GM19467 (cell line): ENCODE data around the gene RIMS3.
"Not testable (repeated sequence)": the region's sequence is repeated elsewhere in the genome, so short reads cannot be mapped to it uniquely, and the experiment has no call there.

Source experiments
- ATAC-seq: cut with Tn5 transposase; IDR thresholded peaks from one replicate; pipeline ENCODE4 v1.9.1; 2021; ENCODE audit warnings: mild to moderate bottlenecking, moderate library complexity; ENCODE audit not compliant: unreplicated experiment

RIMS3 gene

DNA sequence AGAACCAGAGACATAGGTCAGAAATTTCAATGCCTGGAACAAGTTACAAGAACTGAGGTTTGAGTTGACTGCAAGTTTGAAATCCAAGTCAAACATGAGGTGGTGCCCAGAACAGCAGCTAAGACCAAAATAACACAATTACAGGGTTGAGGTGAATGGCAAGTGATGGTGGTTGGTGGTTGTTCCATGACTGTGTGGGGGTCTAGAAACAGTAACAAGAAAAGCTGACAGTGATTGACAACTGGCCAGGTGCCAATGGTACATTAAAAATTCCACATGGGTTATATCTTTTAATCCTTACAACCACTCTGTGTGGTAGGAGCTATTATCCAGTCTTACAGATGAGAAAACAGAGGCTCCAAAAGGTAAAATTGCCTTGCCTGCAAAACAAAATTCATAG lies 32.0 kb downstream of the RIMS3 start:
- no peak for ATAC-seq

GRCh38 chr1:40630488-40631223 lies 34.8 kb downstream of the RIMS3 start:
- ATAC-seq = no peak

DNA sequence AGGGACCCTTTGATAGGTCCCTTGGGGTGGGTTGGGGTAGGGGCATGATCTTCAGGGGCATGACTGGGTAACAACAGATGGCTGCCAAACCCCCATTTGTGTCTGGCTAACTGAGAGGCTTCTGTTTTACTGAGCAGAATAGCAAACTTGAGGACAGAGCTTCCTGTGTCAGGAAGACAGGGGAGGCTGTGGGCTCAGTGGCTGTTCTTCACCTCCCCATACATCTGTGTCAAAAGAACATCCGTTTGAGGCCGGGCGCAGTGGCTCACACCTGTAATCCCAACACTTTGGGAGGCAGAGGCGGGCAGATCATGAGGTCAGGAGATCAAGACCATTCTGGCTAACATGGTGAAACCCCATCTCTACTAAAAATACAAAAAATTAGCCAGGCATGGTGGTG lies 35.9 kb downstream of the RIMS3 start:
- not testable (repeated sequence) for ATAC-seq

DNA sequence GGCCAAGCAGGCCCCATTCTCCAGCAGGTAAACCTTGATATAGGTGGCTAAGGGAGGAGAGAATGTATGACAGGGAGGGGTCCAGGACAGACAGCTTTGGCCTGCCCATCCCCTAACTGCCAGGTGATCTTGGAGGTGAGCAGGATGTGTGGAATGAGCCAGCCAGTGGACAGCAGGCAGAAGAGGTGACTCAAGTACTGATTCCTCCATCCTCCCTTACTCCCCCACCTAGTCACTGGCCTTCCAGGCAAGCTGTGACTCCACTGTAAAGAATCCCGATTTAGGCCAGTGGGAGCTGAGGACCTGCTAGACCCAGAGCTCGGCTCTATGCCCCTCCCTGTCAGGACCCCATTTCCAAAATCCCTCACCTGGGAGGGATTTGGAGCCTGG lies 36.6 kb downstream of the RIMS3 start:
- ATAC-seq = no peak

GRCh38 chr1:40627987-40628902 lies 37.2 kb downstream of the RIMS3 start:
- ATAC-seq = peak; percentile 60

DNA sequence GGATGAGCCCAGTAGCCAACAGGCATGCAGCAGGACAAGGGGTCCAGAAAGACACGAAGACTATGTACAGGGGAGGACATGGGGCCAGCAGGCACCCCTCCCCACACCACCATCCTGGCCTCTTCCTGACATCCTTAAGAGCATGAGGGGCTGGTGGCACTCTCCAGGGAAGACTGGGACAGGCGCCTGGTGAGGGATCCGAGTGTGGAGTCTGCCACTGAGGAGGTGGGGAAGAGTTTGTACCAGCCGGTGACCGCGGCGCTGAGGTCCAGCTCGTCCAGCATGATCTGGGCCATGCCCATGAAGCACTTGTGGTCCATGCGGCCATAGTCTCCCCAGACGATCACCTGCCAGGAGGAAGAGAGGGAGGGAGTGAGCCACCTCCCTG lies 39.1 kb downstream of the RIMS3 start:
- ATAC-seq = no peak

GRCh38 chr1:40625476-40626382 lies 39.8 kb downstream of the RIMS3 start:
- no peak for ATAC-seq

GRCh38 chr1:40625076-40625475 lies 40.4 kb downstream of the RIMS3 start:
- ATAC-seq = no peak

GRCh38 chr1:40622936-40623629 lies 42.4 kb downstream of the RIMS3 start:
- no peak for ATAC-seq

DNA sequence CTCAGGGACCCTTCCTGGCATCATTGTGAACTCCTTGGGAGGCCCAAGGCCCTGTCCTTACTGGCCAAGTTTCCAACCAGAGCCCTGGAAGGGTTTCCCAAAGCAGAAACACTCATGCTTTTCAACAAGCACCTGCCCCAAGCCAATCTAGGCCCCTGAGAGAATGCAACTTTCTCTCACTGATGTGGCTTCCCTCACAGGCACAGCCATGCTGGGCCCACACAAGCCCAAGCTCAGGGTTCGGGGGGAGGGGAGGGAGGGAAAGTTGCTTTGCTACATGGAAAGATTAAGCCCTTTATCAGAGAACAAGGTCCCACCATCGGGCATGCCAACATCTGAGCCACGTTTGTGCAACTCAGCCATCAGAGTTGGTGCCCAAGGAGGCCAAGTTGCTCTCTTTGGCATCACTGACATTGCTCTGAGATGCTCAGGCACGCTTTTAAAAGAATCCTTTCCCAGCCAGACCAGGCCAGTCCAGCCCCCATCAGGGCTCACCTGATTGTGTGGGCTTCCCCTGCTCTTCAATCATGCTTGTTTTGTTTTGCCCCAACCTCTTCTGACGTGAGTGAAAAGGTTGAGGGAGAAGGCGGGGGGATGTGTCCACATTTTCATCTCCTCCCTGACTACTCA lies 43.5 kb downstream of the RIMS3 start:
- ATAC-seq = no peak

DNA sequence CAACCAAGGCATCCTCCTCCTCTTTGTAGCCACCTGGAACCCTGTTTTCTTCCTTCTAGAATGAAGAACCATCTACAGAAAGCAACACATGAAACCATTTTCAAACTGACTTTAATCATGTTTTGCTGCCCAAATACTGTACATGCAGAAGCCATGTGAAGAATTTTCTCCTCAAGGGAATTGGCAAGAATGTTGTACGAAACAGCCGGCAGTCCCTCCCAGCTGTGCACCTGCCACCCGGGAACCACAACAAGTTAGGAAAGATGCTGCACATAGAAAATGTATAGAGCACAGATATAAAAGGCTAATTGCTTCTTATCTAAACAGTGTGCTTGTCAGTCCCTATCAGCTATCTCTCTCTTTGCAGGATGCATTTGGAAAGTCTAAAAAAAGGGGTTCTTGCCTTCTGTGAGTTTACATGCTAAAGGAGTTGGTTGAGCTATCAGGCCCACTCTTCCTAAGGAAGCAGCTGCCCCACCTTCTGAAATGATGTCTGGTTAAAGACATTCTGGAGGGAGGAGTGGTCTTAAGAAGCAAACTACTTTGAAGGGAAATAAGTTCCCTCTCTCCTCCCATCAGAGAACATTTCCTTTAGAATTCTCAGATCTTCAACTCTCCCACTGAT lies 44.8 kb downstream of the RIMS3 start:
- no peak for ATAC-seq

GRCh38 chr1:40620150-40620549 lies 45.3 kb downstream of the RIMS3 start:
- ATAC-seq = no peak

DNA sequence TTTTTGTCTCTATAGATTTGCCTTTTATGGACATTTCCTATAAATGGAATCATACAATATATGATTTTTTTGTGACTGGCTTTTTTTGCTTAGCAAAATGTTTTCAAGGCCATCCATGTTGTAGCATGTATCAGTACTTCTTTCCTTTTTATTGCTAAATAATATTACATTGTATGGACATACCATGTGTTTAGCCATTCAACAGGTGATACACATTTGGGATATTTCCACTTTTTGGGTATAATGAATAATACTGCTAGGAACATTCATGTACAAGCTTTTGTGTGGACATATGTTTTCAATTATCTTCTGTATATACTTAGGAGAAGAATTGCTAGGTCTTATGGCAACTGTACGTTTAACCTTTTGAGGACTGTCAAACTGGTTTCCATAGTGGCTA lies 47.4 kb downstream of the RIMS3 start:
- ATAC-seq = no peak

GRCh38 chr1:40612345-40612831 lies 53.1 kb downstream of the RIMS3 start:
- no peak for ATAC-seq

- ATAC-seq = no peak
These were observed 55.3 kb downstream of the RIMS3 start for GRCh38 chr1:40610156-40610555.

- no peak for ATAC-seq
These were observed 57.6 kb downstream of the RIMS3 start for GRCh38 chr1:40607921-40608320.

DNA sequence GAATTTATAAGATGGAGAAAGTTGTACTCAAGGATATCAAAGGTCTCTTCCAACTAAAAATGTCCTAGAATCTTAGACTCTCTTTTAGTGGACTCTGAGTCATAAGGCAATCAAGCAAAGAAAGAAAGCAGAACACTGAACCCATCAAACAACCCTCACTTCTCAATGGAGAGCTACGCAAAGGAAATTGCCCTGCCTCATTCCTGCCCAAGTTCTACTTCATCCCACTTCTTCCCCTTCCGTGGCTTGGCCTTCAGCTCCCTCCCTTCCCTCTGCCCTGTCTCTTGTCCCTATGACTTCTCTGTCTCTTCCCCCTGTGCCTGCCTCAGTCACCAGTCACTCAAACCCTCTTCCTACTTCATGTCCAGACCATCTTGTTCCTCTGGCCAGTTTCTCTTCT lies 58.5 kb downstream of the RIMS3 start:
- no peak for ATAC-seq

DNA sequence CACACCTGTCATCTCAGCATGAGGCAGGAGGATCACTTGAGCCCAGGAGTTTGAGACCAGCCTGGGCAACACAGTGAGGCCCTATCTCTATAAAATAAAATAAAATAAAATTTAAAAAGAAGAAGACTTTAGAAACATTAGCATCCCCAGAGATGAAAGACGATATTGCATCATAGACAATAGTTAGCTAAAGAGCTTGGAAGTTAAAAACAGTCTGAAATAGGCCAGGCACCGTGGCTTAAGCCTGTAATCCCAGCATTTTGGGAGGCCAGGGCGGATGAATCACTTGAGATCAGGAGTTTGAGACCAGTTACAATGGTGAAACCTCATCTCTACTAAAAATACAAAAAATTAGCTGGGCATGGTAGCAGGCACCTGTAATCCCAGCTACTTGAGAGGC lies 59.3 kb downstream of the RIMS3 start:
- ATAC-seq = no peak

GRCh38 chr1:40599926-40600325 lies 65.6 kb downstream of the RIMS3 start:
- no peak for ATAC-seq
